GM18907 (cell line): ENCODE data around the gene ID3.
A peak's percentile ranks its signal among the peaks of the same experiment; 100 is the strongest.

Experiments
- ATAC-seq: cut with Tn5 transposase; IDR thresholded peaks from one replicate; pipeline ENCODE4 v1.9.1; 2021; ENCODE audit warnings: mild to moderate bottlenecking, moderate library complexity; ENCODE audit not compliant: unreplicated experiment

Gene ID3

GRCh38 chr1:23528250-23528978 lies 30.9 kb downstream of the ID3 start:
- ATAC-seq: peak; percentile 39

- no peak for ATAC-seq
Measured at GRCh38 chr1:23527900-23528249, 31.4 kb downstream of the ID3 start.

DNA sequence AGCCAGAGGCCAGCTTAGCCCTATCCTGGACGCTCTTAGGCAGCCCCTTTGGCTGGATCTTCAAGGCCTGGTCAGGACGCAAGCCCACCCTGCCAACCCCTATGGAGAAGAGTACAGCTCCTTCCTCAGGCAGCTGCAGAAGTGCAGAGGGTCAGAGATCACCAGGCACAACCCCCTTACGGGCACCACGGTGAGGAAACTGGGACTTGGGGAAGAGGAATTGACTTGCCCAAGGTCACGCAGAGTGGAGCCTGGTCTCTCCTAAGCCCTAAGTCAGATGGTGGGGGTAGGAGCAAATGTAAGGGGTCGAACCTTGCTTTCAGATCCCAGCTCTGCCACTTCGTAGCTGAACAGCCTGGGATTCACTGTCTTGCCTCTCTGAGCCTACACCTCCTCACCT lies 31.9 kb downstream of the ID3 start:
- ATAC-seq: no peak

DNA sequence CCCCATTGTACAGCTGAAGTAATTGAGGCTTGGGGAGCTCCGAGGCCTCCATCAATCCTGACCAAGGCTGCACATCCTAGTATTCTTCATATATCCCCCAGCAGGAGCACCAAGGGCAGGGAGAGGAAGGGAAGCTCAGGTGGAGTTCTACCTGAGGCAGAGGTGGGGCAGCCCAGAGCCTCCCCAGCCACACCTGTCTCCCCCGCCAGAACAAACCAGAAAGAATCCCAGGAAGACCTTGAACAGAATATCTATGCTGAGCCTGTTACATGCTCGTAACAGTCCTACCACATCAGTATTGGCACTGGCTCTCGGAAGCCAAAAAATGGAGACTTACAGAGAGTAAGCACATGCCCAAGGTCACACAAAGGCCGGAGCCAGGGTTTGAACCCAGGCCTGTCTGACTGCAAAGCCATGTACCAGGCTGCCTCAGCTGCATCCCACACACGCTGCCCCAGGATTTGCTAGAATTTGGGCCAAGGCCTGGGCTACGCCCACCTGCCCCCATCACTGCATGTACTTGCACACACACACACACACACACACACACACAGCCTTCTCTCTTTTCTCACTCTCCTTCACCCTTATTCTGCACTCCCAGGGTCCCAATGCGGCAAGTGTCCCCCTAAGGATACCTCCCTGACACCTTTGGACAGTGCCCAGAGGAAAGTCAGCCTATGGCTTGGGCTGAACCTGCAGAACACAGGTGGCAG lies 32.8 kb downstream of the ID3 start:
- no peak for ATAC-seq

- ATAC-seq: peak; percentile 31
Measured at GRCh38 chr1:23525558-23526250, 33.6 kb downstream of the ID3 start.

- ATAC-seq: no peak
Measured at GRCh38 chr1:23524716-23525401, 34.4 kb downstream of the ID3 start.

- no peak for ATAC-seq
Measured at GRCh38 chr1:23524163-23524562, 35.1 kb downstream of the ID3 start.

DNA sequence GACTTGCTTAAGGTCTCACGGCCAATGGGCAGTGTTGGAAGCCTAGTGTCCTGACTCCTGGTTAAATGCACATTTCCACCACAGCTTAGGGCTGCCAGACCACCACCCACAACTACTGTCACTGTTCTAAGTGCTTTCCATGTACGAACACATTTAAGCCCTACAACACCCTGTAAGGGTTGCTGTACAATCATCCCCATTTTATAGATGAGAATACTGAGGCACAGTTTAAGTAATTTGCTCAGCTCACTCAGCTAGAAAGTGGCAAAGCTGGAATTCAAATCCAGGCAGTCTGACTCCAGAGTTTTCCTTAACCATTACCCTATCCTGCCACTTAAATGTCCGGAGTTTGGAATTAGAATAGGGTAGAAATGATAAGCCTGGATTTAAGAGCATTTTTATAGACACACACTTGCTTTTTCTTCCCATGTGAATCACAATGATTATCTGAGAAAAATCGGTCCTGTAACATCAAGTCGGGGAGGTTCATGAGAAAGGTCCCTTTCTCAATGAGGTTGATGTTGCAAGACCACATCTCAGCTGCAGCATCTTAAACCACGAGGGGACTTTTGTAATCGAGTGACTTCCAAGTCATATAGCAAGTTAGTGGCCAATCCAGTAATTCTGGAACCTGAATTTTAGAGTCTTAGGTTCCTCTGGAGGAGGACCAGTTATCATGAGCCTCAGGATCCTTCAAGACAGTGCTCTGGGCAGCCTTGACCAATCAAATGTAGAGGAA lies 36.9 kb downstream of the ID3 start:
- ATAC-seq: no peak

- no peak for ATAC-seq
Measured at GRCh38 chr1:23521588-23521987, 37.7 kb downstream of the ID3 start.

DNA sequence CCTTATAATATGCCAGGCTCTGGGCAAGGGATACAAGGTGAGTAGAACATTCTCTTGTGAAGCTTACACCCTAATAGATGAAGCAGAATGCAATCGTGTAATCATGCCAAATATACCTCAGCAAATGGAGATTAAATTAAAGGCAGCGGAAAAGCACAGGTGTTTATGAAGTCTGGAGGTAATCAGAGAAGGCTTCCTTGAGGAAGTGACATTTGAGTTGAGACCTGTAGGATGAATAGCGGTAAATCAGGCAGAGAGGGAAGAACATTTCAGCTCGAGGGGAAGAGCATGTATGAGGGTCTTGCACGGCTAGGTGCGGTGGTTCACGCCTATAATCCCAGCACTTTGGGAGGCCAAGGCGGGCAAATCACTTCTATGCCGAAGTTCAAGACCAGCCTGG lies 41.7 kb downstream of the ID3 start:
- no peak for ATAC-seq

DNA sequence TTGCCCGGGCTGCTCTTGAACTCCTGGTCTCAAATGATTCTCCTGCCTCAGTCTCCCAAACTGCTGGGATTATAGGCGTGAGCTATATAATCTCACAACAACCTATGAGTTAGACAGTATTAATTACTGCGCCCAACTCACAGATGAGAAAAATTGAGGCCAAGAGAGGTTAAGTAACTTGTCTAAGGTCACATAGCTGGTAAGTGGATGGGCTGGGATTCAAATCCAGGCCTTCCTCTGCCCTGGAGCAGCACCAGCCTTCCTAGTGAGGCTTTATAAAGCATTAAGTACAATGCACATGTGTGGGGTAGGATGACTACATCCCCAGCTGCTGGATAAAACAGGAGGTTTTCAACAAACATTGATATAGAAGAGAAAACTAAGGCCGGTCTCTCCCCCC lies 43.4 kb downstream of the ID3 start:
- no peak for ATAC-seq

DNA sequence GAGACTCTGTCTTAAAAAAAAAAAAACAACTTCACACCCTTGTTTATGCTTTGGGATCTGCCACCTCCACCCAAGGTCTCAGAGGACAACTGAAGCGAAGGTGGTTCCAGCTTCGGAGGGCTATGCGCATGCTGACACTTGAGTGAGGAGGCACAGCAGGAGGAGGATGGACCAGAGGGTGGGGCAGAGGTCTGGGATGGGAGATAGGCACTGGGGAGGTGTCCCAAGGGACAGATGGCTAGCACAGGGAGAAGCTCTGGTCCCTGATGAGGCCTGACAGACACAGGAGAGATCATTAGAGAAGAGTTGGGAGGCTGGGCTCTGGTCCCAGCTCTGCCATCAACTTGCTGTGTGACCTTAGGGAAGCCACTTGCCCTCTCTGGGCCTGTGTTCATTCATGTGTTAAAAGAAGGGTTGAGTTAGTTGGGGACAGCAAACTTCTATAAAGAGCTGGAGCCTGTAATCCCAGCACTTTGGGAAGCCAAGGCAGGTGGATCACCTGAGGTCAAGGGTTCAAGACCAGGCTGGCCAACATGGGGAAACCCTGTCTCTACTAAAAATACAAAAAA lies 45.1 kb downstream of the ID3 start:
- ATAC-seq: no peak

GRCh38 chr1:23509896-23510295 lies 49.4 kb downstream of the ID3 start:
- no peak for ATAC-seq
